ENCODE measurements around the gene CCND1. TPM values are rescaled to one million over a fixed set of nuclear protein-coding genes. Genes with fewer than 3 reads are reported as not detected.

Gene CCND1
- total and polyA plus RNA-seq, 2 of the 8 experiments (the other 6 are each of a cell fraction or from before 2014, with no cell fraction given): 64.5 to 170 TPM

DNA sequence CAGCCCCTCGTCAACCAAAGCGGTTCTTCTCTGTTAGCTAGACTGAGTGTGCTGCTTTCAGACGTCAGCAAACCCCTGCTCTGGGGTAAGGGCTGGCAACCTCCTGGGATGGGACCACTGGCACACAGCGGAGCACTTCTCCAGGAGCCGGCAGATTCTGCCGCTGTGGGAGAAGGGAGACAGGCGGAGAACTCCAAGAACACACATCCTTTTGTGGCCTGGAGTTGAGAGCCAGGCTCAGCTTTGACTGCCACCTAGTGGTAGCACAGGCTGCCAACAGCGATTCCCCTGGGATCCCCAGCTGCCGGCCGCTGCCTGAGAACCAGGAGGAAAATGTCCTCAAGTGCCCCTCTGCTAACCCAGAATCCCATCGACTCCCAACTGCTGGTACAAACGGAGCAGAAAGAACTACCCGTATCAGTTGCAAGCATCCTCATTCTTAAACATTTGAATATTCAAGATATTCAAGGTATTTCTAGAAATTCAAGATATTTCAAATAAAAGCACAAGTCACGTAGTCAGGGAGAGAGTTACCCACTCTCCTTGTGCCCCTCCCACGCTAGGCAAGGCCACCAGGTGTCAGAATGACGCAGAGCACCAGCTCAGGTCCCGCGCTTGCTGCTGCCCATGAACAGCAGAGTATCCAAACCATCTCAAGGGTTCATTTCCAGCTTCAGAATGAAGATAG, 29.3 kb downstream of the CCND1 start (continued):
- TF ChIP-seq, protein P1, sequence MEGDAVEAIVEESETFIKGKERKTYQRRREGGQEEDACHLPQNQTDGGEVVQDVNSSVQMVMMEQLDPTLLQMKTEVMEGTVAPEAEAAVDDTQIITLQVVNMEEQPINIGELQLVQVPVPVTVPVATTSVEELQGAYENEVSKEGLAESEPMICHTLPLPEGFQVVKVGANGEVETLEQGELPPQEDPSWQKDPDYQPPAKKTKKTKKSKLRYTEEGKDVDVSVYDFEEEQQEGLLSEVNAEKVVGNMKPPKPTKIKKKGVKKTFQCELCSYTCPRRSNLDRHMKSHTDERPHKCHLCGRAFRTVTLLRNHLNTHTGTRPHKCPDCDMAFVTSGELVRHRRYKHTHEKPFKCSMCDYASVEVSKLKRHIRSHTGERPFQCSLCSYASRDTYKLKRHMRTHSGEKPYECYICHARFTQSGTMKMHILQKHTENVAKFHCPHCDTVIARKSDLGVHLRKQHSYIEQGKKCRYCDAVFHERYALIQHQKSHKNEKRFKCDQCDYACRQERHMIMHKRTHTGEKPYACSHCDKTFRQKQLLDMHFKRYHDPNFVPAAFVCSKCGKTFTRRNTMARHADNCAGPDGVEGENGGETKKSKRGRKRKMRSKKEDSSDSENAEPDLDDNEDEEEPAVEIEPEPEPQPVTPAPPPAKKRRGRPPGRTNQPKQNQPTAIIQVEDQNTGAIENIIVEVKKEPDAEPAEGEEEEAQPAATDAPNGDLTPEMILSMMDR (IDR thresholded peaks at IDR 0.05; ENCODE audit: control extremely low read depth in 1 of 3, insufficient read depth in 1 of 3, low read depth in 1 of 3, low read length in 3 of 3): peak; percentile 87 to 99 (median 98)
- TF ChIP-seq CTBP2 (IDR thresholded peaks at IDR 0.05; ENCODE audit: borderline replicate concordance, insufficient read depth, insufficient read length, low read length): no peak
- TF ChIP-seq SIN3A (conservative IDR thresholded peaks at IDR 0.05 in 1 of 2, IDR thresholded peaks at IDR 0.05 in 1 of 2; ENCODE audit: low read depth in 1 of 2, low read length in 2 of 2): 0 out of 4 replicates have a peak, but pooled peaks of 1 of the 2 experiments have one; percentile 25
- TF ChIP-seq KDM5A (IDR thresholded peaks at IDR 0.05; ENCODE audit: low read length): no peak
- TF ChIP-seq YY1 (IDR thresholded peaks at IDR 0.05; ENCODE audit: low read depth, low read length): peak; percentile 32; the same call in 1 of the 2 replicates
- no peak for TF ChIP-seq ZNF274 (IDR thresholded peaks at IDR 0.05; ENCODE audit: borderline replicate concordance, extremely low read depth, low read length)

All from H1 (cell line).